Lower lobe of right lung (tissue), 2 donors: ENCODE measurements around the gene RNU7-1. TPM values are rescaled to one million over a fixed set of nuclear protein-coding genes. Genes with fewer than 3 reads are reported as not detected.

Source experiments
- ATAC-seq, 2 donors: fragments of 200-7000 bp; cut with Tn5 transposase; one replicate each; pipeline ENCODE4 v1.9.1; 2020 to 2022; ENCODE audit warnings: mild to moderate bottlenecking in 2 of 2, moderate library complexity in 2 of 2
- DNase-seq: peaks from one replicate; pipeline ENCODE4 v3.0.0-alpha.2; 2020
- H3K27ac ChIP-seq: fragments of 200-600 bp; one replicate; pipeline ENCODE4 v1.8.0; 2022
- H3K27me3 ChIP-seq: fragments of 200-600 bp; one replicate; pipeline ENCODE4 v1.8.0; 2022; ENCODE audit warnings: low read depth
- H3K36me3 ChIP-seq: fragments of 200-600 bp; one replicate; pipeline ENCODE4 v1.8.0; 2022; ENCODE audit warnings: mild to moderate bottlenecking
- H3K4me1 ChIP-seq: fragments of 200-600 bp; one replicate; pipeline ENCODE4 v1.8.0; 2022
- H3K4me3 ChIP-seq: fragments of 200-600 bp; one replicate; pipeline ENCODE4 v1.8.0; 2022; ENCODE audit warnings: mild to moderate bottlenecking
- H3K9me3 ChIP-seq: fragments of 200-600 bp; one replicate; pipeline ENCODE4 v1.8.0; 2022
- CTCF ChIP-seq: fragments of 200-600 bp; IDR thresholded peaks from one replicate; pipeline ENCODE4 v1.8.0; 2022; ENCODE audit warnings: antibody characterized with exemption, mild to moderate bottlenecking
- intact Hi-C: fragments of 100-400 bp; cut with DNase I; formaldehyde crosslinking; loops from one replicate; pipeline ENCODE4 v1.11.0; 2022
- total RNA-seq: library from RNA; stranded (reverse); fragmentation: NEBNext Ultra II Directional; extraction: Animal tissue kit (Norgen Biotek cat#: 25700); gene quantifications from one replicate; pipeline ENCODE4 v1.2.1, GENCODE V29; 2021
- donor health status: DM: no; HTN: yes; CAD: no; lungs with severe emphysema.

The RNU7-1 gene
- total RNA-seq, 1 donor from 2014 or later = not detected

DNA sequence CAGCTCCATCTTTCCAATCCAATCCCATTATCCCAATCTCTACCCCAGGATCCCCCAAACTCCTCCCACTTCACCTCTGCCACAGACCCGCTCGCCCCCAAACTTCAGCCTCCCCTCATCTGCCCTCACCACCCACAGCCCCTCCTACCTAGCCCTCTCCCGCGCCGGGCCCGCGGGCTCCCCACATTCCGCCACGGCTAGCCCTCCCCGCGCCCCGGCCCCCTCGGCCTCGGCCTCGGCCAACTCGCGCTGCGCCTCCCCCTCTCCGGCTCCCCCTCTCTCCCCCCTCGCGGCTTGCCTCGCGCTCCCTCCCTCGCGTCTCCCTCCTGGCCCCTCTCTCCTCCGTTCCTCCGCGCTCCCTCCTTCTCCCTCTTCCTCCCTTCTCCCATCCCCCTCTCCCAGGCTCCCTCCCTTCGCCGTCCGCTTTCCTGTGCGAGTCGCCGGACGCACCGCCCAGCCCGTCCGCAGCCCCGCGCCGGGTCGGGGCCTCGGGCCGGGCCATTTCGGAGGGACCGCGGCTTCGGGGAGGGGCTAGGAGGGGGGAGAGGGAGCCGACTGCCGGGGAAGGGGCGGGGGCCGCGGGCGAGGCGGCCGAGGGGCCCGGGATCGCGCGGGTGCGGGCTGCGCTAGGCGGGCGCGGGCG, 16.1 kb upstream of the RNU7-1 start, which contains the start of gene ATN1:
Gene ATN1, plus strand, starts transcription at position 581 of the 643 bp plus-strand sequence. CDS start 6,043 bp downstream, outside the sequence.
- Histone ChIP-seq H3K4me1 (peaks cover 64% of the 10 kb centered on the region), H3K27me3 (no peaks in the 10 kb centered on the region), H3K4me3 (peak within 1 kb of the TSS; percentile 81), H3K9me3 (no peaks in the 10 kb centered on the region), H3K36me3 (peaks cover 8% of the 10 kb centered on the region), H3K27ac (peak within 1 kb of the TSS; percentile 86)
- peak; percentile 49 to 56 for ATAC-seq
- peak; percentile 77 for DNase-seq
- TF ChIP-seq CTCF = no peak
- intact Hi-C loops = no loop called here

GRCh38 chr12:6928022-6928702, 15.5 kb upstream of the RNU7-1 start:
- intact Hi-C loops = no loop called here
- no peak for DNase-seq
- no peak for TF ChIP-seq CTCF

GRCh38 chr12:6928703-6929407, 14.8 kb upstream of the RNU7-1 start:
- intact Hi-C loops = no loop called here
- ATAC-seq (no peak), DNase-seq (no peak)
- H3K9me3 ChIP-seq = no peaks in the 10 kb centered on the region
- no peak for TF ChIP-seq CTCF
- peak overlapping the region; percentile 86 for H3K27ac ChIP-seq
- no peaks in the 10 kb centered on the region for H3K27me3 ChIP-seq
- H3K36me3 ChIP-seq = peaks cover 7% of the 10 kb centered on the region
- H3K4me1 ChIP-seq = peaks cover 78% of the 10 kb centered on the region
- peak overlapping the region; percentile 81 for H3K4me3 ChIP-seq

More at GRCh38 chr12:6928022-6928702, 15.5 kb upstream of the RNU7-1 start:
- peaks cover 6% of the 10 kb centered on the region for H3K36me3 ChIP-seq
- no peaks in the 10 kb centered on the region for H3K9me3 ChIP-seq
- ATAC-seq = no peak
- H3K27me3 ChIP-seq = no peaks in the 10 kb centered on the region
- H3K4me1 ChIP-seq = peaks cover 71% of the 10 kb centered on the region
- peak overlapping the region; percentile 81 for H3K4me3 ChIP-seq
- H3K27ac ChIP-seq = peak overlapping the region; percentile 86

DNA sequence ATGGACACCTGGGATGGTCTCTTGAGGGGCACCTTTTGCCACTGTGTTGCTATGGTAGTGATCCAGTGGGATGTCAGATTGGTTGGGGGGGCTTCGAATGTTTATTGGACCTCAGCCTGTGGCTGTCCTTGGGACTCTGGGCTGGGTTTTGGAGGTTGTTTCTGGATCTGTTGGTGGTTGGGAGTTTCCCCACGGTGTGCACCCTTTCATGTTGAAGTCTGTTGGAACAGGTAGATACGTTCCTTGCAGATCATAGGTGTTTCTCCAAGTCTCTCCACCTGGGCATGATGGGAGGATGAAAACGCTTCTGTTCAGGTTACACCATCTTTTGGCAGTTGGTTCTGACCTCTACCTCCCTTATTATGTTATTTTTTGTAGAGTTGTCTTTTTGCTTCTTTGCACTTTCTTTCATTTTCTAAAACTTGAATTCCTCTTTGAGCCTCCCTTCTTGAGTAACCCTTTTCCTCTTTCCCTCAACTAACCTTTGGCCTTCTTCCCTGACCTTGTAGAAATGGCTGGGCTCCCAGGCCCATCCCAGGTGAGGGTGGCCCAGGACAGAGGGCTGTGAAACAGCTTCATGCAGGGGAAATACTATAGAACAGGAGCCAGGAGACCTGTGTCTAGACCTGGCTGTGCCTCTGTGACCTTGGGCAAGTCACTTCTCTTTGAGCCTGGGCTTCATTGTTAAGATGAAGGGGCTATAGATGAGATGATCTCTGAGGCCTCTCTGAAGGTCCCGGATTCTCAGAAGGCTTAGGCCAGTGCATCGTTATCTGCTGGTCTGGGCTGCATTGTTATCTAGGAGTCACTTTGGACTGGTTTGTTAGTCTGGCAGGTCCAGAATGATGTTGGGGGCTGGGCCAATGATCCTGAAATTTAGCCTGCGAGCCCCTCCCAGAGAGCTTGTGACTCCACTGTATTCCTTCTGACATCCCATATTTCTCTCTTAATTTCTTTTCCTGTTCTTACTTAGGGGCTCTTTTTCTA, 13.9 kb upstream of the RNU7-1 start:
- H3K27me3 ChIP-seq = no peaks in the 10 kb centered on the region
- no peak for TF ChIP-seq CTCF
- peak overlapping the region; percentile 81 for H3K4me3 ChIP-seq
- H3K36me3 ChIP-seq = peaks cover 16% of the 10 kb centered on the region
- intact Hi-C loops = no loop called here
- H3K9me3 ChIP-seq = no peaks in the 10 kb centered on the region
- no peak for ATAC-seq
- DNase-seq = no peak
- H3K4me1 ChIP-seq = peaks cover 76% of the 10 kb centered on the region
- peak overlapping the region; percentile 86 for H3K27ac ChIP-seq

- ATAC-seq (no peak), DNase-seq (no peak)
- Histone ChIP-seq H3K27me3 (no peaks in the 10 kb centered on the region), H3K4me3 (no peak overlapping the region), H3K36me3 (peaks cover 37% of the 10 kb centered on the region), H3K4me1 (peaks cover 75% of the 10 kb centered on the region), H3K27ac (peak overlapping the region; percentile 13), H3K9me3 (no peaks in the 10 kb centered on the region)
- intact Hi-C loops = no loop called here
- no peak for TF ChIP-seq CTCF
Observed at GRCh38 chr12:6932766-6933165, 10.8 kb upstream of the RNU7-1 start.
